GM15510 (cell line): ENCODE data around the gene LRRD1.

Experiments
- POLR2A ChIP-seq: IDR thresholded peaks from 3 replicates; pipeline ENCODE4 v1.6.1; 2011; ENCODE audit warnings: borderline replicate concordance; ENCODE audit not compliant: insufficient read length; ENCODE audit errors: extremely low read depth

LRRD1 gene

GRCh38 chr7:92110857-92111256, 68.1 kb downstream of the LRRD1 start:
- TF ChIP-seq POLR2A = no peak

DNA sequence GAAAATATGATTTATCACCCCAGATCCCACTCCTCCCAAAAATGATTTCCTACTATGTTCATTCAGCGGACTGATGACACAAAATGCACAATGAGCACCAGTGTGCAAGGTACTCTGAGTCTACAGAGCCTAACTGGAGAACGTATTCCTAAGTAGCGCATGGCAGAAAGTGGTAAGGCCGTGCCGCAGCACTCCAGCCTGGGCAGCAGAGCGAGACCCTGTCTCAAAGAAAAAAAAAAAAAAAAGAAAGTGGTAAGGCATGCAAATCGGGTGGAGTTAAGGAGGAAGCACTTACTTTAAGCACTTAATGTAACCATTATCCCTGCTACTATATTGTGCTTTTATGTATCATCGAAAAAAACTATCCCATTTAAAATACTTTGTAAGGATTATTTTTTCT, 70.1 kb downstream of the LRRD1 start:
- TF ChIP-seq POLR2A = no peak

- no peak for TF ChIP-seq POLR2A
Measured at GRCh38 chr7:92100534-92100933, 78.4 kb downstream of the LRRD1 start.

DNA sequence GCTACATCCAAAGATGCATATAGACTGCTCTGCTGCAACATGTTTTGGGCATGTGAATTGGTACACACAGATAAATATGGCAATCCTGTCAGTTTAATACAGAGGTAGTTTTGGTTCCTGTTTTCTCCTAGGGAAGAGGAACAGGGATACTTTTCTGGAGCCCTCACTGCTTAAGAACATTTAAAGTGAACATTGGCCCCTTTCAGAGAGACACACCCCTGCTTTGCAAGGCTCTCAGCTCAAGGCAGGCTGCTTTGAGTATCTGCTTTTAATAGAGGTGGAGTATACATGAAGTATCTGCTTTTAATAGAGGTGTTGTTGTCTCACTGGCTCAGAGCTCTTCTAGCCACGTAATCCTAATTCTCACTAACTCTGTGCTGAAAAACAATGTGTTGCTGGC, 83.6 kb downstream of the LRRD1 start:
- TF ChIP-seq POLR2A = no peak
